T1000 (cell line): ENCODE measurements around the gene TRABD2A.
"Not testable (repeated sequence)": the region's sequence is repeated elsewhere in the genome, so short reads cannot be mapped to it uniquely, and the experiment has no call there.

Experiments used
- DNase-seq: peaks from one replicate; lab custom pipeline; 2025; ENCODE audit warnings: mixed read lengths; lab: John Stamatoyannopoulos, UW

Gene TRABD2A

DNA sequence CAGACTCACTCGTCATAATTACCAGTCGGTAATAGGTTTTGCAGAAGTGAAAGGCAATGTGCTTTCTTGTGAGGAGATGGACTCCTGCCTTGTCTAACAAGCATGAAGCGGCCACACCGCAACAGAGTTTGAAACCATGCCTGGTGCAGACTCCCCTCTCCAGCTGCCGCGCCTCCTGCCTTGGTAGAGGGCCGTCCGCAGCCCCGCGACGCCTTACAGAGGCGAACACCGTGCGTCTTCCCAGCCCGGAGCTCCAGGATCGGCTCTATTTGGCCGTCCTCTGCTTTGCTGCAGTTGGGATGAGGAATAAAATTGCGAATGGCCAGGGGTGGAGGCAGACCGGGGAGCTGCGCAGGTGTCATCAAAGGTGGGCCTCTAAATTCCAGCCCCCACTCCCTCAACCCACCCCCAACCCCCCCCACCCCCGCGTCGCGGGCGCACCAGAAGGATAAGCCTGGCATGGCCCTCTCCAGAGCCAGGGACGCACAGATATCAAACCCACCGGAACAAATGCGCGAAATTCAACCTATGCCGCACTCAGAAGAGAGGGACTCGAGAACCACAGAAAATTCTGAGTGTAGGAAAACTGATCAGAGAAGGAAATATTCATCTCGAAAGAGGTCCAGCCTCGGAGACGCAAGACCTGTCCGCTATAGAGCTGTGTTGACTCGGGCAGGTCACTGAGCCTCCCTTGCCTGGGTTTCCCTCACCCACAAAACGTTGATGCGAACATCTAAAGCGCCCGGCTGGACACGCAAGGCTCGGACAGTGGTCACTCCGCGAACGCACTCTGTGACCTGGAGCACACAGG, 1.1 kb downstream of the TRABD2A start:
- no peak for DNase-seq

- no peak for DNase-seq
Observed at GRCh38 chr2:84878896-84879583, 1.8 kb downstream of the TRABD2A start.

GRCh38 chr2:84878459-84878858, 2.4 kb downstream of the TRABD2A start:
- DNase-seq, result no peak

GRCh38 chr2:84876369-84876768, 4.5 kb downstream of the TRABD2A start:
- DNase-seq, result no peak

DNA sequence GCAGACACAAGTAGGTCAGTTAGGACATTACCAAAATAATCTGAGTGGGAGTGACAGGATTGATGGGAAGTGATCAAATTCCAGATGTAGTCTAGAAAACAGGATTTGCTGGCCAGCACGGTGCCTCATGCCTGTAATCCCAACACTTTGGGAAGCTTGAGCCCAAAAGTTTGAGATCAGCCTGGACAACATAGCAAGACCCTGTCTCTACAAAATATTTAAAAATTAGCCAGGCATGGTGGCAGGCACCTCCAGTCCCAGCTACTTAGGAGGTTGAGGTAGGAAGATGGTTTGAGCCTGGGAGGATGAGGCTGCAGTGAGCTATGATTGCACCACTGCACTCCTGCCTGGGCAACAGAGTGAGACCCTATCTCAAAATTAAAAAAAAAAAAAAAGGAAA, 5.3 kb downstream of the TRABD2A start:
- DNase-seq, result not testable (repeated sequence)

- no peak for DNase-seq
Observed at GRCh38 chr2:84875213-84875560, 5.7 kb downstream of the TRABD2A start.

GRCh38 chr2:84874381-84875212, 6.3 kb downstream of the TRABD2A start:
- DNase-seq, result no peak

DNA sequence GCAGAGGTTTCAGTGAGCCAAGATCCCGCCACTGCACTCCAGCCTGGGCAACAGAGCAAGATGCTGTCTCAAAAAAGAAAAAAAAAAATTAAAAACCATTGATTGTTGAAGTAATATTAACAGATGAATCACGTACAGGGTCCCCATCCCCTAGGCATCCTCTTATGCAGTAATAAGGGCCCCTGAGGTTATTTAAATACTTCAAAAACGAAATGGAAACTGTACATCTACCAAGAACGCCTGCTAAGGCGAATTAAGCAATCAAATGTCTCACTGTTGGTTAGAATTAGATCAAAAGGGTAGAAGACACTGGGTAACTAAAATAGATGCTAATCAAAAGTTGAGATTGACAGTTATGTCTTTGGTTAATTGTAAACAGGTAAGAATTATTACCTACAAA, 7.5 kb downstream of the TRABD2A start:
- no peak for DNase-seq

- not testable (repeated sequence) for DNase-seq
Observed at GRCh38 chr2:84872691-84873090, 8.2 kb downstream of the TRABD2A start.

GRCh38 chr2:84870306-84870705, 10.6 kb downstream of the TRABD2A start:
- DNase-seq, result no peak

GRCh38 chr2:84868327-84868726, 12.6 kb downstream of the TRABD2A start:
- DNase-seq, result not testable (repeated sequence)

DNA sequence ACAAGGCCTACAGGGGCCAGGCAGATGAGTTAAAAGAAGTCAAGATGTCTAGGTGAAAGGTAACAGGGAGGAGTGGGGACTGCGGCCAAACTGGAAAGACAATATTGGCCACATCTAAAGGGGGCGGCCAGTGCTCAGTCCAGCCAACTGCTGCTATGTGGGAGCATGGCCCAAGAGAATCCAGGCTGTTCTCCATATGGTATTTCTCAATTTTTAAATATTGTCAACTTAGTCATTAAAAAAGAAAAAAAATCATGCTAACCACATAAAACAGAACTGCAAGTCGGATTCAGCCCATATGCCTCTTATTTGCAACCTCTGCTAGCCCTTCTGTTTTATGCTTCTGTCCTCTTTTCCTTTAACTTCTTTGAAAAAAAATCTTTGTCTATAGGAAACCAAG, 14.8 kb downstream of the TRABD2A start:
- no peak for DNase-seq

DNA sequence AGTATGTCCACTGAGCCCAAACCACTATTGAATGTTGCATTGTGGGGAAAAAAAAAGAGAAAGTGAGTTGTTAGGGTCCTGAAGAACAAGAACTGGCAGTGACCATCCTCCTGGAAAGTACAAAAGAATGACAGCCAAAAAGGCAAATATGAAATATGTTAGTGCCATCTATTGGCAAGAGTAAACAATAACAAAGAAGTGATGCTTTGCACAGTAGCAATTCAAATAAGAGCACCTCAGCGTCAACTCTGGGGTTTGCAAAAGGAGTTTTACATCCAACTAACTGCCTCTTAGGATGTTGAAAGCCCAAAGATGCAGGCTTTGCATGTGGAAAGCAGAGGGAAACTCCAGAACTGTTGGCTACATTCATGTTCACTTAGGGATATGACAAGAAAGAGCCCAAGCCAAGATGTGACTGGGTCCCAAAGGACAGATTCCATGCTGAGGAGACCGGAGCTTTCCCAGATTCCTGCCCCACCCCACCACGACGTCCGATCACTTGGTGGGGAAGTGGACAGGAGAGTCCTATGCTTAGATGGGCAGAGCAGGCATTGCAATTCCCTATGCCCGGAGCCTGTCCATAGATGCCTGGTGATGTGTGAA, 15.6 kb downstream of the TRABD2A start:
- DNase-seq, result no peak

DNA sequence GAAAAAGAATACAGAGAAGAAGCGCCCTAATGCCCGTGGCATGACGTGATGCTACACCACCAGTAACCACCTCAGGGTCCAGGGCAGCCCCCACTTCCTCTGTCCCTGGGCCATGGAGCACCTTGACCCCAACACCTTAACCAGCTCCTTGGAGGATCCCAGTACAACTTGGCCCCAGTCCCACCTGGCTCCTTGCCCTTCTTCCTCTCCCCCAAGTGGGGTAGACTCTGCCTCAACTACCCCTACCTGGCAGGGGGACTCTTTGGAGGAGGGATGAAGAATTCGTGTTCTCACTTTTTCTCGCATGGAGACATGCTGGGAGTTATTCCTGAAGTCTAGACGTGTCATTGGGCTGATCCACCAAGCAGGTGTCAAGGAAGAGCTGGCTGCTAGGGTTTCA, 18.9 kb downstream of the TRABD2A start:
- DNase-seq, result no peak

DNA sequence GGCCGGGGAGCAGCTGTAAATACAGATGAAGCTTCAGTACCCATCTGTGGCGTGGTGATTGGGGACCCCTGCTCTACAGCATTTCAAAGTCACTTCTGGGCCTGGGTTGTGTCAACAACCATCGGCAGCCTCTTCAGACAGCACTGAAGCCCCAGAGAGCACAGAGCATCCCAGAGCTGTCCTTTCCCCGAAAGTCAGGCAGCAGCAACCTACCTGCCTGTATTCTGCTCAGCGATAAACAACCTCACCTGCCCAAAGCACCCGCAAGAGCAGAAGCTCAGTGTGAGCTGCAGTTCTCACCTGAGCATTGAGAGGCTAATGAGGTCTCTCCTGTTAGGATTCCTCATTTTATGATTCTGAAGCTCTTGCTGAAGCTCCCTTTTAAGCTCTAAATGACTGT, 19.3 kb downstream of the TRABD2A start:
- no peak for DNase-seq

- DNase-seq, result no peak
Observed at GRCh38 chr2:84858937-84859336, 21.9 kb downstream of the TRABD2A start.

- no peak for DNase-seq
Observed at GRCh38 chr2:84858123-84858522, 22.8 kb downstream of the TRABD2A start.

- no peak for DNase-seq
Observed at GRCh38 chr2:84857566-84857965, 23.3 kb downstream of the TRABD2A start.

DNA sequence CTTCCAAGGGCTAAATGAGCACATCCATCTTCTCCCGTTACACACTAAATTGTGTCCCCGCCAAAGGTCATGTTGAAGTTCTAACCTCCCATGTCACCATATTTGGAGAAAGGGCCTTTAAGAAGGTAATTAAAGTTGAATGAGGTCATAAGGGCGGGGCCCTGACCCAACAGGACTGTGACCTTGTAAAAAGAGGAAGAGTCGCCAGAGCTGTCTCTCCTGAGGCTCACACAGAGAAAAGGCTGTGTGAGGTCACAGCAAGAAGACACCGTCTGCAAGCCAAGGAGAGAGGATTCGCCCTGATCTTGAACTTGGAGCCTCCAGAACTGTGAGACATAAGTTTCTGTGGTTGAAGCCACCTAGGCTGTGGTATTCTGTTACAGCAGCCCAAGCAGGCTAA, 24.1 kb downstream of the TRABD2A start:
- DNase-seq, result no peak

DNA sequence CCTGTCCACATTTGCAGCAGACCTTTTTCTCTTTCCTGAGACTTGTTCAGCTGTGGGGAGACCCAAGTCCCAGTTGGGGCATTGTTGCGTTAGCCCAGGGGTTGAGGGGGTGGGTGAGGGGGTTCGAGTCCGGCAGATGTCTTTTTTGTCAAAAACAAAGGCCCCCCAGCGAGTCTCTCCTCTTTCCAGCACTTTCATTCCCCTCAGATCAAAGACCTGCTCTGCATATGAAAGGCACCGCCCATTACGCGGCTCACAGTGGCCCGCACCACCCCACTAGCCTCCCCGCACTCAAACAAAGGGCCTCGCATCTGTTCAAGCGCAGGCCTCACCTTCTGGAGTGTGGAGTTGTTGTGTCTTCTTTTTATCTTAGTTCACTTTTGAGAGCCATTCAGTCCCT, 25.2 kb downstream of the TRABD2A start:
- no peak for DNase-seq

DNA sequence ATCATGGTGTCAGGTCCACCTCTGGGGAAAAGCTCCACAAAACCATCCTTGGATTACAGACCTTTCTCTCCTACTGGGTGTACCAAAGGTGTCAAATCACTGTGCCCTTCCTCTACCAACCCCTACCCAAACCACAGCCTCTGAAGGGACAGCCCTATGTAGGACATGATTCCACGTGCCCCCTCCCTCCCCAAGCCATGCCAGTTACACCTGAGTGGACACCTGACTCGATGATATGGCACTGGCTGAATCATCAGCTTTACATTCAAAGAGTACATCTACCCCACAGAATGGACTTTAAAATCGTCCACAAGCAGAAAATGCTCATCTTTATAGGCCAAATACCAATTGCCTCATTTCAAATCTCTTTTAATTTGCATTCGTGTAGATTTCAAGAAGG, 26.0 kb downstream of the TRABD2A start:
- DNase-seq, result no peak

DNA sequence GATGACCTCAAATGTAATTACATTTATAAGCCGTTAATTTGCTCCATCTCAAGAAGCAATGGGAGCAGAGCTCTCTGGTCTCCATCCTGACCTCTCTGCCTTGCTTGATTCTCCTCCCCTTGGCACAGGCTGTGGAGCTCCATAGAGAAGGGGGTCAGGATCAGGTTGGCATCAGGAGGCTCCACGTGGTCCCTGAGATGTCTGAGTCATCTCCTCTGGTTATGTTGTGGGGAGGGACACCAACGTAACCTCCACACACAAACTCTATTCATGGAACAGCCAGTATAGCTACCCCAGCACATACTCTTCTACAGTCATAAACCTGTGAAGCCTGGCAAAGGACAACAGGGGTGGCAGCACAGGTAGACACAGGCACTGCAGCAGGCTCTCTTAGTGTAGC, 29.0 kb downstream of the TRABD2A start:
- DNase-seq, result no peak
